GM19395 (cell line): ENCODE results near the gene PSORS1C2.

Experiments used
- ATAC-seq: cut with Tn5 transposase; IDR thresholded peaks from one replicate; pipeline ENCODE4 v1.9.1; 2021; ENCODE audit warnings: mild to moderate bottlenecking, moderate library complexity; ENCODE audit not compliant: unreplicated experiment

The PSORS1C2 gene

DNA sequence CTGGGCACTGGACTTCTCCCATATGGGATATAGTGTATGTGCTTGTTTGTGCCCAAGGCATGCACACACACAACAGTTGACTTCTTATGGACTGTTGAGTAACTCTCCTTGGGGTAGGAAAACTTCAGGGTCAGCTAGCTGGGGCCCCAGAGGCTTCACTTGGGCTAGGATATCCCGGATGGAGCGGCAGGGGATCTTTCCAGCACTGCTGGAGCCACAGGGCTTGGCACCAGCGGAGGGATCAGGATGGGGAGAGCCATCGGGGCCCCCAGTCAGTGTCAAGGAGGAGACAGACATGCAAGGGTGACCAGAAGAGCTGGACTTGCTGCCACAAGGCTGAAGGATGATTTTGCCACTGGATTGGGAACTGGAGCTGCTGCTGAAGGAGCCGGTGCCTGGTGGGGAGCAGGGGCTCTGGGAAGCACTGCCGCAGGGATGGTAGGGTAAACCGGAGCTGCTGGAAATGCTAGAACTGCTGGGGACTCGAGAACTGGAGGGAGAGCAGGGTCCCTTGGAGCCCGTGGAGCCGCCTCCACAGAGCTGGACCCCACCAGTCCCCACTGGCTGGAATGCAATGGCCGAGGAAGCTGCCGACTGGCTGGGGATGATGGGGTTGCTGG is 22.8 kb downstream of the PSORS1C2 start:
- no peak for ATAC-seq

DNA sequence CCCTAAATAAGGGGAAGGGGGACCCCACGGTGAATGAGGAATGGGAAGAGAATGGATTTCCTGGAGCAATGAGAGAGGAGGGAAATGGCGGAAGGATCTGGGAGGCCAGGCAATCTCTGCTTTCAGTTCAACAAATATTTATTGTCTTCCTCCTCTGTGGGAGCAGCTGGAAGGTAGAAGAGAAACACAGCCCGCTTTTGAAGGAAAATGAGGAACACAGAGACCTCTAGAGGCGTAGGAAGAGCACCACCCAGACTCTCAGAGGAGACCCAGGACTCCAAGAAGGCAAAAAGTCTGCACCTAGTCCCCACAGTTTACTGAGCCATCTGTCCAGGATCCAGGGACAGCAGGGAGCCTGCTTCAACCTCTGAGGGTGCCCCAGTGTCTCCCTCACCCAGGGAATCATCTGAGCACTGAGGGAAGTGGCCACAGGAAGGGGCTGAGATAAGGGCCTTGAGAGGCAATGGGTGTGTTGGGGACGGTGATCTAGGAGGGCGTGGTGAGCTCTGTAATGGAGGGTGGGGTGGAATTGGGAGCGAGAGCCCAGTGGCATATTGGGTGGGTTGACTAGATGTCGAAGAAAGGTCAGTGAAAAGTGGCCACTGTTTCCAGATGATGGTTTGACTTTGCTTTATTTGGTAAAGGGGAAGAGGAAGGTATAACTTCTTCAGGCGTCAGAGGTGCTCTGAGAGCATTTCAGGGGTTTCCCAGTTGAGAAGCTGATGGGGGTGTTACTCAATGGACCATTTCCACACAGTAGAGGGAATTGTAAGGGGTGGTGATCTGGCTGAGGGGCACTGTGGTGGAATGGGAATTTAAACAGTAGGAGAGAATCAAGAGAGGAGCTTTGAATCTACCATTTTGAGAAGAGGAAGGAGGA is 23.7 kb downstream of the PSORS1C2 start:
- no peak for ATAC-seq

DNA sequence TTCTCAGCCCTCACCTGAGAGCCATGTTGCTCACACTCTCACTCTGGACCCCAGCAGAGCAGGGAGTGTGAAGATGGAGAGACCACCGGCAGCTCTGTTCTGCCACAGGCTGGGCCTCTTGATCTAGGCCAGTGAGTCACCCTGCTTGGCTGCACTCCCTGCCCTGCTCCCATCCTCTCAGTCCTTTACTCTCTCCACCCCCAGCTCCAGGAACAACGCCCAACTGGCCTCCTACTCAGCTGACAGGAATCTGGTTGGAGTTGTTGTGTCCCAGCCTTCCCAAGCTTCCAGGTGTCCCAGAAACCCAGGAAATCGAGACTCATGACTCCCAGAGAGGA is 24.4 kb downstream of the PSORS1C2 start, which contains the start of gene PSORS1C1:
PSORS1C1 (plus strand) TSS at position 260 of the 338 bp plus-strand sequence. CDS start 14,833 bp downstream, outside the sequence.
- ATAC-seq: no peak

- ATAC-seq: no peak
Measured at GRCh38 chr6:31113861-31114540, 24.9 kb downstream of the PSORS1C2 start.

DNA sequence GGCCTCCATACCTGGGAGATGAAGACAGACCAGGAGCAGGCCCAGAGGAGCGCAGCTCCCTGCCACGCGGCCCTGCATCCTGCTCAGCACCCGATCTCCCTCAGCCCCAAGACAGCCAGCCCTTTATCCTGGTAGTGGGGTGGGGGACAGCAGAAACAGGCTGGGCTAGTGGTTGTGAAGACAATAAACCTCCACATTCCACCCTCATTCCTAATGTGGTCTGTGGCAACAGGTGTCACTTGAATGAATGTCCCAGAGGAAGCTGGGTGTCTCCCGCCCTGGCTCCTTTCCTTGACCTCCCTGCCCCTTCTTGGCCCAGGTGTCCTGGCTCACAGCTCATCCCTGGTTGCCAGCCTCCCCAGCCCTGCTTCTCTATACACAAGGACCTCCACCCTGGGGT is 26.4 kb downstream of the PSORS1C2 start, which contains the start of gene C6orf15:
C6orf15 (minus strand) TSS at position 98 of the 400 bp plus-strand sequence; CDS start at position 78, 20 bp downstream.
- no peak for ATAC-seq

- no peak for ATAC-seq
Measured at GRCh38 chr6:31111712-31112111, 27.2 kb downstream of the PSORS1C2 start.

GRCh38 chr6:31110825-31111582 is 27.9 kb downstream of the PSORS1C2 start:
- no peak for ATAC-seq

DNA sequence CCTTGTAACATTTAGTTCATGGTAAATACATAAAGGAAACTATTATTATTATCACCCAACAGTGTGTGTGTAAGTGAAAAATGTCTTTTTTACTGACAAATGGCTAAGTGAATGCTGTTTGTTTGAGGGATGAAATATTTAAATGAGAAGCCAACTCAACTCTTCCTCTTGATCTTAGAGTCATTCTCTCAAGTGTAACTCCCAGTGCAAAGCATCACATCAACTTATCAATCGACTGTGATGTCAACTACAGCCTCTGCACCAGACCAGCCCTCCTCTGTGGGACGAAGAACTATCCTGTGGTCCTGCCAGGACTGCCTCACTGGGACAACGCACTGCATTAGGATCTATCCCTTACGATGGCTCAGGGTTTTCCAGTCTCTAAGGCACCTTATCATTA is 31.8 kb downstream of the PSORS1C2 start:
- no peak for ATAC-seq

- ATAC-seq: no peak
Measured at GRCh38 chr6:31103136-31103535, 35.7 kb downstream of the PSORS1C2 start.

- no peak for ATAC-seq
Measured at GRCh38 chr6:31098449-31098938, 40.4 kb downstream of the PSORS1C2 start.

- ATAC-seq: no peak
Measured at GRCh38 chr6:31096656-31097055, 42.2 kb downstream of the PSORS1C2 start.

DNA sequence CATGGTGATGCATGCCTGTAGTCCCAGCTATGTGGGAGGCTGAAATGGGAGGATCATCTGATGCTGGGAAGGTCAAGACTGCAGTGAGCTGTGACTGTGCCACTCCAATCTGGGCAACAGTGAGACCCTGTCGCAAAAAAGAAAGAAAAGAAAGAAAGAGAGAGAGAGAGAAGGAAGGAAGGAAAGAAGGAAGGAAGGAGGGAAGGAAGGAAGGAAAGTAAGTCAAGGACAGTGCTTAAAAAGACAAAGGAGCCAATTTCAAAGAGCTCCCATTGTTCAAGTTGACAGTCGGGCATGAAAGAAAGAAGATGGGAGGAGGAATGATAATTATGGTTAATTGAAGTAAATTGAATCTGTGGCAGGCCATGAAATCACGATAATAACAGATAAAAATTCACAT is 42.7 kb downstream of the PSORS1C2 start:
- no peak for ATAC-seq

GRCh38 chr6:31094389-31094881 is 44.4 kb downstream of the PSORS1C2 start:
- no peak for ATAC-seq

DNA sequence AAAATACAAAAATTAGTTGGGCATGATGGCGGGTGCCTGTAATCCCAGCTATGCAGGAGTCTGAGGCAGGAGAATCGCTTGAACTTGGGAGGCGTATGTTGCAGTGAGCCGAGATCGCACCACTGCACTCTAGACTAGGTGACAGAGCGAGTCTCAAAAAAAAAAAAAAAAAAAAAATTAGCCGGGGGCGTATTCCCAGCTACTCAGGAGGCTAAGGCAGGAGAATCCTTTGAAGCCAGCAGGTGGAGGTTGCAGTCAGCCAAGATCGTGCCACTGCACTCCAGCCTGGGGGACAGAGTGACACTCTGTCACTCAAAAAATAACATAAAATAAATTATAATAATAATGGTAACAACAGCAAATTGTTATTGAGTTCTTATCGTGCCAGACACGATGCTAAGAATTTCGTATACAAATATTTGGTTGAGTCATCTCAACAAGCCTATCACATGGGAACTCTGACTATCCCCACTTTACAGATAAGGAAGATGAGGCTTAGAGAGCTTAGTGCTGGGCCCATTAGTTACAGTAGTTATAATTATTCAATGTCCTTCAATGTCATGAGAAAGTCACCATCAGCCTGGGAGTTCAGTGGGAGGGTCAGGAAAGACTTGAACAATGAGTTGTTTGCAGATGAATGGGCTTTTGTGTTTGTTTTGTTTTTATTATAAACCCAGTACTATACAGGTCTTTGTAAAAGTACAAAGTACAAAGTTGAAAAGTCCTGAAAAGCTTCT is 45.9 kb downstream of the PSORS1C2 start:
- no peak for ATAC-seq

- no peak for ATAC-seq
Measured at GRCh38 chr6:31092238-31092637, 46.6 kb downstream of the PSORS1C2 start.

DNA sequence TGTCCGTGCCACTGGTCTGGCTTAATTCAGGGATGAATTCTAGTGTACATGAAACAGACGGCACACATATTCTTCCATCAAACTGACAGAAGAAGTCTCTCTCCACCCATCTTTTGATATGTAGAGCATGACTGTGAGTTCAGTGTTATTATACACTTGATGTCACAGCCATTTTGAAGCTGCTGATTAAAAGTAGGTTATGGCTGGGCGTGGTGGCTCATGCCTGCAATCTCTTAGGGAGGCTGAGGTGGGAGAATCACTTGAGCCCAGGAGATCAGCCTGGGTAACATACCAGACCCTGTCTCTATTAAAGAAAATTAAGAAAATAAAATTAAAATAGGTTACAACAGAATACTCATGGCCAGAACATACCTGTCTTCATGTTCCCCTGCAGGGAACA is 47.2 kb downstream of the PSORS1C2 start:
- ATAC-seq: no peak

GRCh38 chr6:31090973-31091364 is 47.9 kb downstream of the PSORS1C2 start:
- no peak for ATAC-seq

GRCh38 chr6:31090275-31090972 is 48.4 kb downstream of the PSORS1C2 start:
- ATAC-seq: no peak
